Activated CD4-positive, alpha-beta T cell treated with anti-CD3 and anti-CD28 coated beads, Interleukin-2, amount 50 U/mL, for 48 hours (primary cell): Measurements from ENCODE around the gene PSMG4.

Source experiments
- DNase-seq, 2 experiments: peaks; one replicate each; pipeline ENCODE4 v3.0.0-alpha.2; 2020

The PSMG4 gene, protein sequence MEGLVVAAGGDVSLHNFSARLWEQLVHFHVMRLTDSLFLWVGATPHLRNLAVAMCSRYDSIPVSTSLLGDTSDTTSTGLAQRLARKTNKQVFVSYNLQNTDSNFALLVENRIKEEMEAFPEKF

DNA sequence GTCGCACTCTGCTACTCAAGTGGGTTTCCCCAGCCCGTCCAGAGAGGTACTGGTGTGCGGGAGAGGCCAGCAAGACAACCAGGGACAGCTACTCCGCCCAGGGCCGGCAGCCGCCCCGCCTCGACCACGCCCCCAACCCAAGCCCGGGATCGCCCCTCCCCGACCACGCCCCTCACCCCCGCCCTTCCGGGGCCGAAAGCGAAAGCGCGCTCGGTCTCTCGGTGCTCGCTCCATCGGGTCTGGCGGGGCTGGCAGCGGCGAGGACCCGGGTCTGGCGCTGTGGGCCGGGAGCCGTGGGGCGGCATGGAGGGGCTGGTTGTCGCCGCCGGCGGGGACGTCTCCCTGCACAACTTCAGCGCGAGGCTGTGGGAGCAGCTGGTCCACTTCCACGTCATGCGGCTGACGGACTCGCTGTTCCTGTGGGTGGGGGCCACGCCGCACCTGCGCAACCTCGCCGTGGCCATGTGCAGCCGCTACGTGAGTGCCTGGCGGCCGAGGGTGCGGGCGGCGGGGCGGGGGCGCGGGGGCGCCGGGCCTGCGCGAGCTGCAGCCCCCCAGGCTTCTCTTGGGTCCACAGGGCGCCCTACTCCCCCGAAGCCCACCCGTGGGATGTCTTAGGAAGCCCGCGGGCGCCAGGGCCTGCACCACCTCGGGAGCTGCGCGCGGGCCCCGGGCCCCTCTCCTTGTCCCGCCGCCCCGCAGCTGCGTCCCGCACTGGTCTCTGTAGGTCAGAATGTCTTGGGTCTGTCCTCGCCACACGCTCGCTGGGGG, at the start of gene PSMG4:
TSS of gene PSMG4 (plus strand) at position 228 of the 771 bp plus-strand sequence. CDS start at position 304, 76 bp downstream.
- DNase-seq = peak; percentile 97

DNA sequence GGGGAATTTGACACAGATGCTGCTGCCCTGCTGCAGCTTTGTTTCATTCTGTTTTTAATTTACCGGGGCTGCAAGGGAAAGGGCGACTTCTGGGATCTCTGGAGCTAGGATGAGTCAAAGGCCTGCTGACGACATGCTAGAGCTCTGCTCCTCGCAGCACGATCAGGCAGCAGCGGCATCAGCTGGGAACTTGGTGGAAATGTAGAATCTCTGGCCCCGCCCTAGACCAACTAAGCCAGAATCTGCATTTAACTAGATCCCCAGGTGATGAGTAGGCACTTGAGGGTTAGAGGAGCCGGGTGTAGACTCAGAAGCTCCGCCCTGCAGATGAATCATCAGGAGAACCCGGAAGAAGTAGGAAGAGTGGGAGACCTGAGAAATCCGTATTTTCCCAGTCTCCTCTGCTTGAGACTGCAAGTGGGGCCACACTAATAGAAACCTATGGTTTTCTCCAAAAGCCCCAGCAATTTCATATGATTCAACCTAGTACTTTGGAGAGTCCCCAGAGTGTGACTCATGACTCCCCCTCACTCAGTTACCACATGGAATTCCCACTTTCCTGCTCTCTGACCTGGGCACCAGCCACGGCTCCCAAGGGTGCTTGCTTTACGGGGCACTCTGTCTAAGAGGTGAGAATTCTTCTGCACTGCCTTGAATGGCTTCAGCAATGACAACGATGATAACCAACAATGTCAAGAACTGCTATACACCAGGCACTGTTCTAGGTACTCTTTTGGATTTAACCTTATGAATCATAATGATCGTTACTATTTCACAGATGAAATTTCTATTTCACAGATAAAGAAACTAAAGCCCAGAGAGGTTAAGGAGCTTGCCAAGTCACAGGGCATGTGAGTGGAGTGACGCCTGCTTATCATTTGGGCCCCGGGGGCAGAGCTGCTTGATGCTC, 49.4 kb upstream of the PSMG4 start:
- DNase-seq = peak; percentile 74 to 85

- DNase-seq = no peak
Observed at GRCh38 chr6:3210024-3210610, 48.6 kb upstream of the PSMG4 start.

DNA sequence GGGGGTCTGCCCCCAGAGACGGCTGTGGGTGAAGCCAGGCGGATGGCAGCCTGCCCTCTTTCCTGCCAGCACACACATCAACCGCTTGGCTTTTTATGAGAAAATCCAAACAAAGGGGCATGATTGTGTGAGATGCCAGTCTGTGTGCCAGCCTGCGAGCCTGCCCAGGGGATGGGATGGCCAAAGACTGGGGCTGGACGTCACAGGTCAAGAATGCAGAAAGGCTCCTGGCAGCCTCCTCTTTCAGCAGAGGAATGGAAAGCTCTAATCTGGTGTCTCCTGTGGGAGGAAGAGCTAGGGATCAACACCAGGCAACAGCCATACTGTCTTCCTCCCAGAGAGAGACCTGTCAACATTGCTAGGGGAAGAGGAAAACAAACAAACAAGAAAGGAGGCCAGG, 47.1 kb upstream of the PSMG4 start:
- no peak for DNase-seq

DNA sequence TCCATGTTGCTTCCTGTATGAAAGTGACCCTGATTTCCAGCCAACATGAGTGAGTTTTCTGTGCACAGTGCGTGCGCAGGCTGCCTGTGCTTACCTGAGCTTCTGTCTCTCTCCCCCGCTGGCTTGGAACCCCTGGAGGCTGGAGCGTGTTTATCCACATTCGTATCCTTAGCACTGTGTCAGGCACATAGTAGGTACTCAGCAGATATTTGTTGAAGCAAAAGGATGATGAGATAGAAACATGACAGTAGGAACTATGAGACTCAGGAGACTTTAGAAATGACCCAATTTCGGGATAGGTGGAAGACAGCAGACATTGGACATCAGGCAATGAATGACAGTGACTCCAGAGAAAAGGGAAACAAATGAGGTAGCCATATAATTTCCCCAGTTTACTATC, 46.5 kb upstream of the PSMG4 start:
- no peak for DNase-seq

GRCh38 chr6:3213334-3213695, 45.4 kb upstream of the PSMG4 start:
- DNase-seq = no peak

- no peak for DNase-seq
Observed at GRCh38 chr6:3214898-3215297, 43.8 kb upstream of the PSMG4 start.

DNA sequence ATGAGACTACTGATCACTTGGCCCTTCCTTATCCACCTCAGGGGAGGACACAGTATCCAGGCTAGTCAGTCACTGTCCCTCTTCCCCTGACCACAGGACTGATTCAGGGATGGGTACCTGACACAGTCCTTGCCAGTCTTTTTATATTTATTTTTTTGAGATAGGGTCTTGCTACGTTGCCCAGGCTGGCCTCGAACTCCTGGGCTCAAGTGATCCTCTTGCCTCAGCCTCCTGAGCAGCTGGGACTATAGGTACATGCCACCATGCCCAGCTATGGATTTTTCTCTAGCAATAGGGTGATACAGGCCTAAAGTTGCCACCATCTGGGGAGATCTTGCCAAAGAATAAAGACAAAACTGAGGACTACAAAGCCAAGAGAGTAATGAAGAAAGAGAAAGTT, 41.5 kb upstream of the PSMG4 start:
- DNase-seq = no peak

GRCh38 chr6:3218266-3218665, 40.5 kb upstream of the PSMG4 start:
- DNase-seq = no peak

GRCh38 chr6:3220366-3220765, 38.4 kb upstream of the PSMG4 start:
- no peak for DNase-seq

GRCh38 chr6:3221578-3221977, 37.2 kb upstream of the PSMG4 start:
- DNase-seq = no peak

GRCh38 chr6:3222506-3223038, 36.2 kb upstream of the PSMG4 start:
- no peak for DNase-seq

DNA sequence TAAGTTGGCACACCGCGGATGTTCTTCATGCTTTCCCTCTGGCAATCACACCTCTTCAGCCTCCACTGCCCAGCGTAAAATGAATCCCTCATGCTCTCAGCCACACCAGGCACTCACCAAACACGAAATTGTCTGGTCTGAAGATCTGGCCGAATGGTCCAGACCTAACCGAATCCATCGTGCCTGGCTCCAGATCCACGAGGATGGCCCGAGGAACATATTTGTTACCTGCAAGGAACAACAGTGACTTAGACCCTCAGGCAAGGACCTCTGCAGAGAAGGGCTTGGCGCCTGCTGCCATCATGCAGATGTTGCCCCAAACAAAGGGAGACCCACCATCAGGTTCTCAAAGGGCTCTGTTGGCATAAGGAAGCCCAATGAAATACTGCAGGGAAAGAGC, 32.7 kb upstream of the PSMG4 start:
- no peak for DNase-seq

DNA sequence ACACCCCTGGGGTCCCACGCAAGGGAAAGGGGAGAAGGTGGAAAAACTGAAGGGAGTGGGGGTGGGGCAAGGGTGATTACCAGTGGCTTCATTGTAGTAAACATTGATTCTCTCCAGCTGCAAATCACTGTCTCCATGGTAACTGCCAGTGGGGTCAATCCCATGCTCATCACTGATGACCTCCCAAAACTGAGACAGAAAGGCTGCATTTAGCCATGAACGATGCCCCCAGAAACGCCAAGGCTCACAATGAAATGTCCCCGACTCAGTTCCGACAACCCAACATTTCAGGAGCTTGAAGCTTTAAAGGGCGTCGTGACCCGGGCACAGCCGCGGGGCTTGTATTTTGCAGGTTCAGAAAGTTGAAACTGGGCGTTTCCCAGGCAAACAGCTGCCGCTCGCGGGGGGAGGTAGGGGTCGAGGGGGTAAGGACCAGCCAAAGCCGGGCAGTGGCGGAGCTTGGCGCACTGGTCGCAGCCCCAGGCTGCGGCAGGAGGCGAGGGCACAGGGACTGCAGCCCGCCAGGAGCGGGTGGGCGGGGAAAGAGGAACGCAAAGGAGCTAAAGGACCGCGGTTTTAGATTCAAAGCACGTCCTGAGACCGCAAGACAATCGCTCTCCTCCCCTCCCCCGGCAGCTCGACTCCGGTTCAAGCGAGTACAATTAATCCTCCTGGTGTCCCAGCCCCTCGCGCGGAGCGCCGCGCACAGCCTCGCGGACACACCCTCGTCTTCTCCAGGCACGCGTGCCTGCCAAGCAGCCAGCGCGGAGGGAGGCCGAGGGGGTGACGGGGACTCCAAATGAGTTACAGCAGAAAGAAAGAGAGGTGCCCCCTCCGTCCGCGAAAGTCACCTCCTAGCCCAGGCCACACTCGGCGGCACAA, 32.0 kb upstream of the PSMG4 start:
- DNase-seq = peak in 1 of 2 experiments; percentile 42

GRCh38 chr6:3227363-3228045, 31.2 kb upstream of the PSMG4 start, which contains the start of gene TUBB2B:
TUBB2B (minus strand) TSS chr6:3227653; CDS start chr6:3227543, 110 bp downstream.
- no peak for DNase-seq

DNA sequence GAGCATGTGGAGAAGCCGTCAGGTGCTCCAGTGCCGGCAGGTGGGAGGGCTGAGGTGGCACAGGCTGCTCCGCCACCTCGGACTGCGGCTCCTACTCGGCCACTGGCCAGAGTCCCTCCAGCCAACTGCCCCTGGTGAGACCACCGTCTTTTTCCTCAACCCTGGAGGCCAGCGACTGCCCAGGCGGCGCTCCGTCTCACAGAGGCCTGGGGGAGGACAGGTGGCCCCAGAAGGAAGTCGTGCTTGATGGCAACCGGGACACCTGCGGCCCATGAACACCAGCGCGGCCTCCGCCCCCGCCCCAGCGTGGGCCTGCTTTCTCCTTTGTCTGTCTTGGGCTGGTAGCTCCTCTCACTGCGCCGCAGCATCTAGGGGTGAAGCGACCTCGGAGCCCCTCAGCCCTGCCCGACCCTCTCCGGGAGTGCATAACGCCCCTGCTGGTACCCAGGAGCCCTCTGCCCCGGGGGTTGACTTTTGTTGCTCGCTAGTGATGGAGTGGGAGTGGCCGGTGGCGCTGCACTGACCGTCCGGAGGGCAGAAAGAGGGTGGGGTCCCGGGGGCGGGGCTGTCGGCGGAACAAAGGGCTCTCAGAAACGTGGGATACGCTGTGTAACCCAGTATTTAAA, 30.6 kb upstream of the PSMG4 start:
- DNase-seq = peak in 1 of 2 experiments; percentile 29

- DNase-seq = peak; percentile 39 to 48
Observed at GRCh38 chr6:3228771-3229565, 29.8 kb upstream of the PSMG4 start.

GRCh38 chr6:3229566-3230178, 29.1 kb upstream of the PSMG4 start:
- DNase-seq = peak in 1 of 2 experiments; percentile 51

- no peak for DNase-seq
Observed at GRCh38 chr6:3230256-3230882, 28.4 kb upstream of the PSMG4 start.
